Smooth muscle cell (in vitro differentiated cells): ENCODE data around the gene OASL. TPM values are rescaled to one million over a fixed set of nuclear protein-coding genes. Genes with fewer than 3 reads are reported as not detected.

ENCODE experiments used
- DNase-seq: peaks from one replicate; lab custom pipeline; 2025; ENCODE audit not compliant: unreplicated experiment; lab: John Stamatoyannopoulos, UW
- H2AFZ ChIP-seq: fragments of 200-600 bp; sonication (generic); 2 replicates; pipeline ENCODE4 v1.6.0; 2016; ENCODE audit warnings: antibody characterized with exemption, low read depth, mild to moderate bottlenecking
- H3F3A ChIP-seq: fragments of 200-600 bp; sonication (generic); 2 replicates; pipeline ENCODE4 v1.6.0; 2017; ENCODE audit warnings: antibody characterized with exemption, low read depth
- H3K27ac ChIP-seq: fragments of 200-600 bp; sonication (generic); 2 replicates; pipeline ENCODE4 v1.5.1; 2016; ENCODE audit warnings: low read depth, mild to moderate bottlenecking
- H3K27me3 ChIP-seq: fragments of 200-600 bp; sonication (generic); 2 replicates; pipeline ENCODE4 v1.6.1; 2016; ENCODE audit warnings: low read depth, mild to moderate bottlenecking
- H3K36me3 ChIP-seq: fragments of 200-600 bp; sonication (generic); 2 replicates; pipeline ENCODE4 v1.5.1; 2016; ENCODE audit warnings: low read depth
- H3K4me1 ChIP-seq: fragments of 200-600 bp; sonication (generic); 2 replicates; pipeline ENCODE4 v1.5.1; 2016; ENCODE audit warnings: low read depth
- H3K4me2 ChIP-seq: fragments of 200-600 bp; sonication (generic); 2 replicates; pipeline ENCODE4 v1.6.0; 2016; ENCODE audit warnings: mild to moderate bottlenecking
- H3K4me3 ChIP-seq: fragments of 200-600 bp; sonication (generic); 2 replicates; pipeline ENCODE4 v1.5.1; 2016; ENCODE audit warnings: mild to moderate bottlenecking
- H3K79me2 ChIP-seq: fragments of 200-600 bp; sonication (generic); 2 replicates; pipeline ENCODE4 v1.6.0; 2016; ENCODE audit warnings: low read depth, mild to moderate bottlenecking
- H3K9ac ChIP-seq: fragments of 200-600 bp; sonication (generic); 2 replicates; pipeline ENCODE4 v1.6.0; 2016; ENCODE audit warnings: low read depth
- H3K9me3 ChIP-seq: fragments of 200-600 bp; sonication (generic); replicated peaks from 2 replicates; pipeline ENCODE4 v1.5.1; 2016; ENCODE audit warnings: low read depth
- H4K20me1 ChIP-seq: fragments of 200-600 bp; sonication (generic); 2 replicates; pipeline ENCODE4 v1.6.0; 2016; ENCODE audit warnings: low read depth
- WGBS: methylation state at CpG from one replicate; pipeline ENCODE4 v1.1.7; 2016; ENCODE audit warnings: low lambda C conversion rate; 5-methylcytosine and 5-hydroxymethylcytosine counted together
- polyA plus RNA-seq: library from polyadenylated mRNA; unstranded; fragments of >200 nt; fragmentation: Nextera tagmentation; extraction: Ambion mirVana; gene quantifications from 2 replicates; pipeline ENCODE4 v1.2.1, GENCODE V29; 2016
- total RNA-seq: library from RNA; depleted of rRNA; stranded (reverse); fragments of >200 nt; gene quantifications from 2 replicates; pipeline ENCODE4 v1.2.3, GENCODE V29; 2014
- TF ChIP-seq, protein P1 (sequence below): fragments of 200-600 bp; sonication (generic); IDR thresholded peaks from 2 replicates; pipeline ENCODE4 v1.5.1; 2017; ENCODE audit warnings: borderline replicate concordance, mild to moderate bottlenecking, antibody characterized with exemption; ENCODE audit not compliant: insufficient read depth, poor library complexity, severe bottlenecking

Gene OASL
- total and polyA plus RNA-seq, 2 experiments from 2014 or later = not detected

DNA sequence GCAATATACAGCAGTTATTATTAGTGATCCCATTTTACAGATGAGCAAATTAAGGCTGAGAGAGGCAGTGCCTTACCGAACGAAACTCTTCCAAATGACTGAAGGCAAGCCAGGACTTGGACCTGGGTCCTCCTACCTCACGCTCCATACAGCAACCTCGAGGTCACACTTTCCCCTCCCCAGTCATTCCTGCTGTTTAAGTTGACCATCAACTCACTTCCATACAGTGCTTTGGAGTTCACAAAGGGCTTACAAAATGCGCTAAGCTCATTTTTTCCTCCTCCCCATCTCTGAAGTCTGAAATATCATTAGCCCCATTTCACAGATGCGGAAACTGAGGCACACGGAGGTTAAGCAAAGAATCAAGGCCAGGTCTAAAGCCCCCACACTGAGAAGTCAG lies 56.4 kb downstream of the OASL start:
- Histone ChIP-seq H3F3A (no peaks in the 10 kb centered on the region), H3K27me3 (no peaks in the 10 kb centered on the region), H3K4me3 (no peak overlapping the region), H3K79me2 (no peaks in the 10 kb centered on the region), H3K27ac (no peak overlapping the region), H3K36me3 (no peaks in the 10 kb centered on the region), H3K4me1 (no peaks in the 10 kb centered on the region), H3K9ac (no peak overlapping the region), H4K20me1 (no peaks in the 10 kb centered on the region), H3K4me2 (no peak overlapping the region), H2AFZ (no peak overlapping the region), H3K9me3 (no peaks in the 10 kb centered on the region)
- 83% methylated on average over 7 of the region's 7 CpGs for WGBS
- no peak for DNase-seq
- TF ChIP-seq, protein P1, sequence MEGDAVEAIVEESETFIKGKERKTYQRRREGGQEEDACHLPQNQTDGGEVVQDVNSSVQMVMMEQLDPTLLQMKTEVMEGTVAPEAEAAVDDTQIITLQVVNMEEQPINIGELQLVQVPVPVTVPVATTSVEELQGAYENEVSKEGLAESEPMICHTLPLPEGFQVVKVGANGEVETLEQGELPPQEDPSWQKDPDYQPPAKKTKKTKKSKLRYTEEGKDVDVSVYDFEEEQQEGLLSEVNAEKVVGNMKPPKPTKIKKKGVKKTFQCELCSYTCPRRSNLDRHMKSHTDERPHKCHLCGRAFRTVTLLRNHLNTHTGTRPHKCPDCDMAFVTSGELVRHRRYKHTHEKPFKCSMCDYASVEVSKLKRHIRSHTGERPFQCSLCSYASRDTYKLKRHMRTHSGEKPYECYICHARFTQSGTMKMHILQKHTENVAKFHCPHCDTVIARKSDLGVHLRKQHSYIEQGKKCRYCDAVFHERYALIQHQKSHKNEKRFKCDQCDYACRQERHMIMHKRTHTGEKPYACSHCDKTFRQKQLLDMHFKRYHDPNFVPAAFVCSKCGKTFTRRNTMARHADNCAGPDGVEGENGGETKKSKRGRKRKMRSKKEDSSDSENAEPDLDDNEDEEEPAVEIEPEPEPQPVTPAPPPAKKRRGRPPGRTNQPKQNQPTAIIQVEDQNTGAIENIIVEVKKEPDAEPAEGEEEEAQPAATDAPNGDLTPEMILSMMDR = no peak

DNA sequence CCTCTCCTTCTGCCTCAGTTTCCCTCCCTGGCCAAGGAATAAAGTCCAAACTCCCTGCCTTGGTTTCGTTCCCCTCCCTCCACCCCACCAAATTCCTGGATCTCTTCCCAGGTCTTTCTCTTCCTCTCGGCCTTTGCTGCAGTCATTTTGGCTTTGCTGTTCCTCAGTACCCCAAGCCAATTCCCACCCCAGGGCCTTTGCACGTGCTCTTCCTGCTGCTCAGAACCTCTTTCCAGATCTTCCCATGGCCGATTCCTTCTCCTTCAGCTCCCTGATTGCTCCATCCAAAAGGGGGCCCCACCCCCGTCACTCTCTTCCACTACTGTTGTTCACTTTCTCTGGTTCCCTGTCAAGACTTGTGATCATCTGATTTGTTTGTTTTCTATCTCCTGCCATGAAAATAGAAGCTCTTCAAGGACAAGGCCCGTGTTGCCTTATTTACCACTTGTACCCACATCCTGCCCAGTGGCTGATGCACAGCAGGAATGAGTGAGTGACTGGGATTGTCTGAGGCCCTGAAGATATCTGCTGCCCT lies 57.6 kb downstream of the OASL start:
- H3K9me3 ChIP-seq = no peaks in the 10 kb centered on the region
- no peak overlapping the region for H2AFZ ChIP-seq
- H4K20me1 ChIP-seq = no peaks in the 10 kb centered on the region
- no peaks in the 10 kb centered on the region for H3K4me1 ChIP-seq
- no peaks in the 10 kb centered on the region for H3K79me2 ChIP-seq
- no peak overlapping the region for H3K27ac ChIP-seq
- H3K27me3 ChIP-seq = no peaks in the 10 kb centered on the region
- H3K4me3 ChIP-seq = no peak overlapping the region
- no peak overlapping the region for H3K4me2 ChIP-seq
- TF ChIP-seq, protein P1 = no peak
- WGBS = 88% methylated on average over 6 of the region's 6 CpGs
- no peak for DNase-seq
- no peaks in the 10 kb centered on the region for H3K36me3 ChIP-seq
- H3F3A ChIP-seq = no peaks in the 10 kb centered on the region
- no peak overlapping the region for H3K9ac ChIP-seq

DNA sequence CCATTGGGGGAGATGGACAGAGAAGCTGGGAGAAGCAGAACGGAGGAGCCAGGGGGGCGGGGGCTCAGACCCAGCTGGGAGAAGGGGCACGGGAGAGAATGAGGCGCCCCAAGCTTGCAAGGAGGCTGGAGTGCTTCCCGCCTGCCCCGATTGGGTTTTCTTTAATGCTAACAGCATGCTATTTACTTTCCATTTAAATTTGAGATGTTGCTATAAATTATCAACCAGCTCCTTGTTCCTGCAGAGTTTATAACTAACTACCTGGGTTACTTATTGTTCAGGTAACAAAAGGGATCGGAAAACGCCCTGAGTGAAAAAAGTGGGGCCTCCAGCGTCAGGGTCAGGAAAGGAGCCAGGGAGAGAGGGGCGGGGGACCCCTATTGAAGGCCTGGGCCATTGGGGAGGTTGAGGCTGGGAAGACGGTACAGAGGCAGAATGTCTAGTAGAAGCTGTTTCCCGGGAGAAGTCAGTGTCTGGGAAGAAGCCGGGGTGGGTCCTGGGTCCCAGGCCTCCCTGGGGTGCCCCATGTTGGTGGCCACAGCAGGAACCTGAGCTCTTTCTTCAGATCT lies 58.2 kb downstream of the OASL start:
- Histone ChIP-seq H4K20me1 (no peaks in the 10 kb centered on the region), H3K36me3 (no peaks in the 10 kb centered on the region), H3K4me1 (no peaks in the 10 kb centered on the region), H3K4me2 (no peak overlapping the region), H3F3A (no peaks in the 10 kb centered on the region), H3K79me2 (no peaks in the 10 kb centered on the region), H2AFZ (no peak overlapping the region), H3K9ac (no peak overlapping the region), H3K27ac (no peak overlapping the region), H3K9me3 (no peaks in the 10 kb centered on the region), H3K4me3 (peak overlapping the region; percentile 45), H3K27me3 (no peaks in the 10 kb centered on the region)
- no peak for DNase-seq
- TF ChIP-seq, protein P1 = no peak
- WGBS = 95% methylated on average over 10 of the region's 13 CpGs
